Activated naive CD8-positive, alpha-beta T cell treated with anti-CD3 and anti-CD28 coated beads, Interleukin-2, amount 50 U/mL, for 16 hours (primary cell): ENCODE data around the gene COX7A1.
"Not testable (repeated sequence)": the region's sequence is repeated elsewhere in the genome, so short reads cannot be mapped to it uniquely, and the experiment has no call there.

Experiments used
- DNase-seq: peaks from one replicate; pipeline ENCODE4 v3.0.0-alpha.2; 2020; ENCODE audit warnings: low read depth, low spot score

The COX7A1 gene

DNA sequence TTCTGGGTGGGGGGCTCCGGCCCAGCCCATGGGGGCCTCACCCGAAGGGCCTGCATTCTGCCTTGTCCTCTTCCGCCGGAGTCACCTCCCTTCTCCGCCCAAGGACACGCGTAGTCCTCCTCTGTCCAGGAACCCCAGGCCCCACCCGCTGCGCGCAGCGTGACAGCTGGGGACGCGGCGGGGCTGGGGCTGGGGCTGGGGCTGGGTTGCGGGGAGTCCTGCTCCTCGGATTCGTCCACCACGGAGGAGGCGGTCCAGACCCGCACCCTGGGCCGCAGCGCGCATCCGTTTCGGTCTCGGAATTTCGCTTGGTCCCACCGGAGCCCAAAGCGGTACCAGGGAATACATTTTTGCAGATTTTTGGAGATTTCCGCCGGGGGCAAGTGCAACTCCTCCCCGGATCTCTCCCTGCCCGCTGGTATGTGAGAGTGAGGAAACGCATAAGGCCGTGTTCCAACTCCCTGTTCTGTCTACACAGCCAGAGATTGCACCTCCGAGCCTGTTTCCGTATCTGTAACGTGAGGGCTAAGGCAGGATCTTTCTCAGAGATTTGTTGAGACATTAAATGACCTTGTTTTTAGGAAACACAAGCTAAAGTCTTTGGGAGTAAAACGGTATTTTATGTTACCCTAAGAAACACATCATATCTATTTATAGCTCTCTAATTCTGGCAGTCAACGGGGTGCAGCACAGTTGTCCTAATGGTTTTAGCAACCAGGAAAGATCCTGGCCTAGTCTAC is at the start of gene COX7A1:
Gene COX7A1 (minus strand): TSS at position 96 of the 740 bp plus-strand sequence. CDS start 40 bp downstream, at position 56.
- no peak for DNase-seq

DNA sequence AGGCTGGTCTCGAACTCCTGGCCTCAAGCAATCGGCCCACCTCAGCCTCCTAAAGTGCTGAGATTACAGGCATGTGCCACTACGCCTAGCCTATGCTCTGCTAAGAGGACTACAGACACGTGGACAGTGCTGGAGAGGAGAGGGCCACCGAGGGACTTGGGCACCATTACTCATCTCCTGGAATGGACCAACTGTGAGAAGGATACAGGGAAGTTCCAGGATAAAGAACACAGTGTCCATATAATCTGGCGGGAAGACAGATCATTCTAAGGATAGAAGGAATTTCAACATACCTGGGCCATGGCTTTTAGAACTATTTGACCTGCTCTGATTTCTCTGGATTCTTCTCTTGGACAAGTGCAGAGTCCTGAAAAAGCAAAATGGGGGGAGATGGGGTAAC is 49.4 kb upstream of the COX7A1 start:
- no peak for DNase-seq

DNA sequence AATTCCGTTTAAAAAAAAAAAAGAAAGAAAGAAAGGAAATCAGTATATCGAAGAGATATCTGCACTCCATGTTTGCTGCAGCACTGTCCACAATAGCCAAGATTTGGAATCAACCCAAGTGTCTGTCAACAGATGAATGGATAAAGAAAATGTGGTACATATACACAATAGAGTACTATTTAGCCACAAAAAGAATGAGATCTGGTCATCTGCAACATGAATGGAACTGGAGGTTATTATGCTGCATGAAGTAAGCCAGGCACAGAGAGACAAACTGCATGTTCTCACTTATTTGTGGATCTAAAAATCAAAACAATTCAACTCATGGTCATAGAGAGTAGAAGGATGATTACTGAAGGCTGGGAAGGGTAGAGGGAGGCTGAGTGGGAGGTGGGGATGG is 45.9 kb upstream of the COX7A1 start:
- no peak for DNase-seq

DNA sequence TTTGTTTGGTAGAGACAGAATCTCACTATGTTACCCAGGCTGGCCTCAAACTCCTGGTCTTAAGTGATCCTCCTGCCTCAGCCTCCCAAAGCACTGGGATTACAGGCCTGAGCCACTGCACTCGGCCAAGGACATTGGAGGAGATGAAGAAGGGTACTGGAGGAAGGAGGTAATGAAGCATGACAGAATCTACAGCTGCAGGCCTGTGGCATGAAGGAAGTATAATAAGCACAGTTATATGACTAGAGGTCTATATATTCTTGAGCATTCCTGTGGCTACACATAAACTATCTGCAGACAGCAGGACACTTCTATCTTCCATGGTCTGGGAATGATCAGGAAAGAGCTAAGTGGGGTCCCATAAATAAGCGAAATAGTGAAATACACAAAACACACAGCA is 44.0 kb upstream of the COX7A1 start:
- no peak for DNase-seq

DNA sequence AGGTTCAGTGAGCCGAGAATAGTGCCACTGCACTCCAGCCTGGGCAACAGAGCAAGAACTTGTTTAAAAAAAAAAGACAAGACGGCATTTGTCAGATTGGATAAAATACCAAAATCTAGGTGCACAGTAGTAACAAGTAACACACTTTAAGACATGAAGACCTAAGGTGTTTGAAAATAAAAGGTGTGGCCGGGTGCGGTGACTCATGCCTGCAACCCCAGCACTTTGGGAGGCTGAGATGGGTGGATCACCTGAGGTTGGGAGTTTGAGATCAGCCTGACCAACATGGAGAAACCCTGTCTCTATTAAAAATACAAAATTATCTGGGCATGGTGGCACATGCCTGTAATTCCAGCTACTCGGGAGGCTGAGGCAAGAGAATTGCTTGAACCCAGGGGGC is 34.5 kb upstream of the COX7A1 start:
- DNase-seq, result not testable (repeated sequence)

DNA sequence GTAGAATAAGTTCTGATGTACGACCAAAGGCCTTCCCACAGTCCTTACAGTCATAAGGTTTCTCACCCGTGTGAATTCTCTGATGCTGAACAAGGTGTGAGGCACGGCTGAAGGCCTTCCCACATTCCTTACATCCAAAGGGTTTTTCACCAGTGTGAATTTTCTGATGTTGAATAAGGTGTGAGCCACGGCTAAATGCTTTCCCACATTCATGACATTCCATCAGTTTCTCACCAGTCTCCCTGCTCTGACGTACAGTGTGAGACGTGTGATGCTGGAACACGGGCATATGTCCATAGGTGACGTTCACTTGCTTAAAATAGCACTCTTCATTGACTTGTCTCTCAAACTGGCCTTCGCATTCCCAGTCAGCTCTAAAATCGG is 31.0 kb upstream of the COX7A1 start:
- no peak for DNase-seq

DNA sequence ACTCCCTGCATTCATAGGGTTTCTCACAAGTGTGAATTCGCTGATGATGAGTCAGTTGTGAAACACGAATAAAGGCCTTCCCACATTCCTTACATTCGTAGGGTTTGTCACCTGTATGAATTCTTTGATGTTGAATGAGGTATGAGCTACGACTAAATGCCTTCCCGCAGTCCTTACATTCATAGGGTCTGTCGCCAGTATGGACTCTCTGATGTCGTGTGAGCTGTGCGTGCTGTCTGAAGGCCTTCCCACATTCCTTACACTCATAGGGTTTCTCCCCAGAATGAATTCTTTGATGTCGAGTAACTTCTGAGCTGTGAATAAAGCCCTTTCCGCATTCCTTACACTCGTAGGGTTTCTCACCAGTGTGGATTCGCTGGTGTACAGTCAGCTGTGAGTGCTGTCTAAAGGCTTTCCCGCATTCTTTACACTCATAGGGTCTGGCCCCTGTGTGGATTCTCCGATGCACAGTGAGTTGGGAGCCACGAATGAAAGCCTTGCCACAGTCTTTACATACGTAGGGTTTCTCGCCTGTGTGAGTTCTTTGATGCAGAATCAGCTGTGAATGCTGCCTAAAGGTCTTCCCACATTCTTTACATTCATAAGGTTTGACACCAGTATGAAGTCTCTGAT is 30.5 kb upstream of the COX7A1 start:
- no peak for DNase-seq

DNA sequence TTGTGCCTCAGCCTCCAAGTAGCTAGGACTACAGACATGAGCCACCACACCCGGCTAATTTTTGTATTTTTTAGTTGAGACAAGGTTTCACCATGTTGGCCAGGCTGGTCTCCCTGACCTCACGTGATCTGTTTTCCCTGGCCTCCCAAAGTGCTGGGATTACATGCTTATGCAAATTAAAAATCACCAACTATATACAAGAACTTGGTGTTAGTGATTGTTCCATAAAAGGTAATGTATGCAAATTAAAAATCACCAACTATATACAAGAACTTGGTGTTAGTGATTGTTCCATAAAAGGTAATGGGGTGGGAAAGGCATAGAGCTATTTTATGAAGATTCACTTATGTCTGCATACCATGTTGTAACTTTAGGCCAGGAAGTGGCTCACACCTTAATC is 26.8 kb upstream of the COX7A1 start:
- DNase-seq, result not testable (repeated sequence)

DNA sequence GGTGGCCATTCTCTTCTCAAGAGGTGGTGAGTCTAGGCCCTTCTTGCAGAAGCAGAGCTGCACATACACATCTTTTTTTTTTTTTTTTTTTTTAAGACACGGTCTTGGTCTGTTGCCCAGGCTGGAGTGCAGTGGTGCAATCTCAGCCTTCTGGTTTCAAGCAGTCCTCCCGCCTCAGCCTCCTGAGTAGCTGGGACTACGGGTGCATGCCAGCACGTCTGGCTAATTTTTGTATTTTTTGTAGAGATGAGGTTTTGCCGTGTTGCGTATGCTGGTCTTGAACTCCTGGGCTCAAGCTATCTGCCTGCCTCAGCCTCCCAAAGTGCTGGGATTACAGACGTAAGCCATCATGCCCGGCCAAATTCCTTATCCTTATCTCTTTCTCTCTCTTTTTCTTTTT is 21.6 kb upstream of the COX7A1 start:
- DNase-seq, result not testable (repeated sequence)

DNA sequence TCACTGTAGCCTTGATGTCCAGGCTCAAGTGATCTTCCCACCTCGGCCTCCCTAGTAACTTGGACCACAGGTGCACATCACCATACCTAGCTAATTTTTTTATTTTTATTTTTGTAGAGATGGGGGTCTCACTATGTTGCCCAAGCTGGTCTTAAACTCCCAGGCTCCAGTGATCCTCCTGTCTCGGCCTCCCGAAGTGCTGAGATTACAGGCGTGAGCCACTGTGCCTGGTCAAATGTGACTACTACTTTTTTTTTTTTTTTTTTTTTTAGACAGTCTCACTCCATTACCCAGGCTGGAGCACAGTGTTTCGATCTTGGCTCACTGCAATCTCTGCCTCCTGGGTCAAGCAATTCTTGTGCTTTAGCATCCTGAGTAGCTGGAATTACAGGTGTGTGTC is 20.6 kb upstream of the COX7A1 start:
- no peak for DNase-seq

DNA sequence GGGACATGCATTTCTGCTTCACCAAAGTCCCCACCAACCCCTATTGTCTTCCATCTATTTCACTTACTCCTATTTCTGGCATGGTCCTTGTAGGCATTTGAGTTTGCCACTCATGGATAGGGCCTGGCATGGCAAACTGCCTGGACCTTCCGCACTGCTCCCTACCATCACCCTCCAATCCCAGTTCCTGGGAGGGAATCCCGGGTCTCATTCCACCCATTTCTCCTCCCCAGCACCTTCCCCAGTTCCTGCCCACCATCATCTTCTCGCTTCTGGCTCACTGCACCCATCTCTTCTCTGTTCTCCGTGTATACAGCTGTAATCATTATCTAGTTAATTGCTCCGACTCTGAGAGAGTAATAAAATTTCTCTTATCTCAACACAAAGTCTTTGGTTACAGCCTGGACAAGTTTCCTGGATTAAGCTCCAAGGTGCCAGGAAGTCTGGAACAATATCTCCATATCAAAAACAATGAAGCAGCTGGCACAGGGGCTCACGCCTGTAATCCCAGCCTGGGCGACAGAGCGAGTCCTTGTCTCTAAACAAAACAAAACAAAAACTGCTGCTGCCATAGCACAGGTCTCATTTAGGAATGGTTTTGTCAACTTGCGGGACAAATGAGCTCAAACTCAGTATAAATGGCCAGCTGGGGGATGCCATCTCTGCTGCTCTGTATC is 17.0 kb upstream of the COX7A1 start:
- no peak for DNase-seq

DNA sequence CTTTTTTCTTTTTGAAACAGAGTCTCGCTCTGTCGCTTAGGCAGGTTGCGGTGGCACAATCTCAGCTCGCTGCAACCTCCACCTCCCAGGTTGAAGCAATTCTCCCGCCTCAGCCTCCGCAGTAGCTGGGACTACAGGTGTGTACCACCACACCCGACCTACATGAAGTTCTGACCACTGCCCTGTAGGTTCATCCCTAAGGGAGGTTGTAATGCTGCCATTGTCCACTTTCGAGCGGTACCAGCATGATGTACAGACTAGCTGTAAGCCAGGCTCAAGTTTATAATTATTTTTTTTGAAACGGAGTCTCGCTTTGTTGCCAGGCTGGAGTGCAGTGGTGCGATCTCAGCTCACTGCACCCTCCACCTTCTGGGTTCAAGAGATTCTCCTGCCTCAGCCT is 11.6 kb upstream of the COX7A1 start:
- no peak for DNase-seq

DNA sequence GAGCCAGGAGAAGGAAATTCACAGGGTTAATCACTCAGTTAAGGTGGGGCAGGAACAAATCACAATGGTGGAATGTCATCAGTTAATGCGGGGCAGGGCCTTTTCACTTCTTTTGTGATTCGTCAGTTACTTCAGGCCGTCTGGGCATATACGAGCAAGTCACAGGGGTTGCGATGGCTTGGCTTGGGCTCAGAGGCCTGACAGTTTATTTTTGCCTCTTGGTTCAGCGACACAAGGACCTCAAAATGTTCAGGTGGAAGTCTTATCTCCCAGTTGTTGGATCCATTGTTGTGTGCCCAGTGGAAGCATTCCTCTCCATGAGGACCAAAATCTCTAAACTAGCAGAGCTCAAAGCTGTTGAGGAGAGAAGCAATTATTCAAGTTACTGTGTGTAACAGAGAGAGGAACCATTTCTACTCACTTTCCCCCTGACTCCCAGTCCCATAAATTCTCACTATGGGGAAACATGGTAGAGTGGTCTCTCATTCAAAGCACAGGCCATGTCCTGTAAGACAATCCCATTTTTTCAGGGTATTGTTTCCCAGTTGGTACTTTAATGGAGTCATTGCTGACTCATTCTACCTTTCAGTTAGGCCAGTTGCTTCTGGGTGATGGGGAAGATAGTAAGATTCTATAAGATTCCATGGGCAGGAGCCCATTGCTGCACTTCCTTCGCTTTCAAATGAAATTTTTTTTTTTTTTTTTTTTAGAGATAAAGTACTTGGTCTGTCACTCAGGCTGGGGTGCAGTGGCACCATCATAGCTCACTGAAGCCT is 8.8 kb upstream of the COX7A1 start:
- no peak for DNase-seq

DNA sequence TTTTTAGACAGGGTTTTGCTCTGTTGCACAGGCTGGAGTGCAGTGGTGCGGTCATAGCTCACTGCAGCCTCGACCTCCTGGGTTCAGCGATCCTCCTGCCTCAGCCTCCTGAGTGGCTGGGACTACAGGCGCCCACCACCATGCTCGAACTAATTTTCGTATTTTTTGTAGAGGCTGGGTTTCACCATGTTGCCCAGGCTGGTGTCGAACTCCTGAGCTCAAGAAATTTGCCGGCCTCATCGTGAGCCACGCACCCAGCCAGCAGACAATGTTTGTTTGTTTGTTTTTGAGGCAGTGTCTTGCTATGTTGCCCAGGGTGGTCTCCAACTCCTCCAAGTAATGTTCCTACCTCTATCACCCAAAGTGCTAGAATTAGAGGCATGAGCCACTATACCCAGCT is 879 bp upstream of the COX7A1 start:
- DNase-seq, result no peak

DNA sequence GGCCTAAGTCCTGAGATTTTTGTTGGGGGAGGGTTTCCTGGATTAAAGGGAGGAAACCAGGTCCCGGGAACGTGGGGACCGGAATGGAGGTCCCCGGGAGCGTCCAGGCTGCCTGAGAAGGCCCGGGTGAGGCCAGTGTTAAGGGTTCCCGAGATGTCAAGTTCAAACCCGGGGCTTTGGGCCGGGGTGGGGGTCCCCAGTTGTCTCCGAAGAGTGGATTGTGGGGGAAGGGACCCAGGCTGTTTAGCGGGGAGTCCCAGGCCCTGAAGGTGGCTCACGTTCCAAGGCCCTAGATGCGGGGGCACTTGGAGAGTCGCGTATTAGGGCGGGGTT is 262 bp downstream of the COX7A1 start:
- DNase-seq, result no peak

DNA sequence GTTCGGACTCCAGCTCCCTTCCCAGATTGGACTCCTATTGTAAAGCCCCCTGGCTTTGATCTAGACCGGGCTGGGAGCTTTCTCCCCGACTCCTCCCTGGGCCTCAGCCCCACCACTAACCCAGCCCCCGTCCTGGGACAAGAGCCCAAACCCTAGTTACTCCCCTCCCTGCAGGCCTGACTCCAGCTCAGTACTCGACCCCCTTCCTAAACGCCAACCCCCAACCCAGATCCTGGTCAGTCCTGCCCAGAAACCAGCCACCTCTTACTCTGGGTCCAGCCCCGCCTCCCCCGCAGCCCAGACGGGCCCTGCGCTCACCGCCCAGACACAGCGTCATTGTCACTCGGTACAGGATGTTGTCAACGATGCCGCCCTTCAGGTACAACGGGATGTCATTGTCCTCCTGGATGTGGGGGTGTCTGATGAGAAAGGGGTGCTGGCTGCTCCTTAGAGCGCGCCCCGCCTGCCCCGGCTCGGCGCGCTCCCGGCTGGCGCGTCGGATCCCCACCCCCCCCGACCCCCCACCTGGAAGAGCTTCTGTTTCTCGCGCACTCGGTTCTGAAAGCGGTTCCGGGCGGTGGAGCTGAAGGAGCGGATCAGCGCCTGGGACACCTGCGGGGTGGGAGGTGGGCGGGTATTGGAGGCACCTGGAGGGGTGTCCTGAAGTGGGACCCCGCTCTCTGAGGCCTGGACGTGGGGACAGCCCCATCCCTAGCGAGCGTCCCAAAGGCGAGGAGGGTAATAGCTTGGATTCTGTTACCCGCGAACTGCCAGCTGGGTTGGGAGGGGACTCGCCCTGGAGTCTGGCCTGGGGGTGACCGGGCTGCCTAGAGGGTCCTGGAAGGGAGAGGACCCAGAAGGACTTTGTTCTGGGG is 866 bp downstream of the COX7A1 start:
- DNase-seq, result no peak

DNA sequence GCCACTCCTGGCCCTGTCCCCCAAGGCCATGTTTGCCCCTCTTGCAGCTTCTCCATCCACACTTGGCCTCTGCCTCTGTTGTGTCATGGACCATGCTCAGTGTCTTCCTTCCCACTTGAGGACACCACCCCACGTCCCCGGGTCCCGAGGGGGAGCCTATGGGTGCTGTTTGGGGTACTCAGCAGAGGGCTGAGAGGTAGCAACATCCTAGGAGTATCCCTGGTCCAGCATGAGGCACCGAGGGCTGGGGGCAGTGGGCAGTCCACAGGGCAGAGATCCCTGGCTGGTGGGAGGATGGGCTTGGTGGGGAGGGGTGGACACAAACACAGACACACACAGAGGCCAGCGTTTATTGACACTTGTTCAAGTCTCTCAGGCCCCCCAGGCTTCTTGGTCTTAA is 1.7 kb downstream of the COX7A1 start:
- DNase-seq, result no peak

DNA sequence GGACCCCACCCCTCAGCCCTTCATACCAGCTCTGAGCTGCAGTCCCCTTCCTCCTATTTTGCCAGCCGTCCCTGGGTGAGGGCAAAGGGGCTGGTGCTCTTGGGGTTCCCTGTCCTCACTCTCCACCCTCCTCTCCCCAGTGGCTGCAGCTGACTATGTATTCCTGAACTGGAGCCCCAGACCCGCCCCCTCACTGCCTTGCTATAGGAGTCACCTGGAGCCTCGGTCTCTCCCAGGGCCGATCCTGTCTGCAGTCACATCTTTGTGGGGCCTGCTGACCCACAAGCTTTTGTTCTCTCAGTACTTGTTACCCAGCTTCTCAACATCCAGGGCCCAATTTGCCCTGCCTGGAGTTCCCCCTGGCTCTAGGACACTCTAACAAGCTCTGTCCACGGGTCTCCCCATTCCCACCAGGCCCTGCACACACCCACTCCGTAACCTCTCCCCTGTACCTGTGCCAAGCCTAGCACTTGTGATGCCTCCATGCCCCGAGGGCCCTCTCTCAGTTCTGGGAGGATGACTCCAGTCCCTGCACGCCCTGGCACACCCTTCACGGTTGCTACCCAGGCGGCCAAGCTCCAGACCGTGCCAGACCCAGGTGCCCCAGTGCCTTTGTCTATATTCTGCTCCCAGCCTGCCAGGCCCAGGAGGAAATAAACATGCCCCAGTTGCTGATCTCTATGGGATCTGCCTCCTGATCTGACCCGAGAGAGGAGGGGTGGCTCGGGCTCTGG is 2.4 kb downstream of the COX7A1 start:
- DNase-seq, result no peak

DNA sequence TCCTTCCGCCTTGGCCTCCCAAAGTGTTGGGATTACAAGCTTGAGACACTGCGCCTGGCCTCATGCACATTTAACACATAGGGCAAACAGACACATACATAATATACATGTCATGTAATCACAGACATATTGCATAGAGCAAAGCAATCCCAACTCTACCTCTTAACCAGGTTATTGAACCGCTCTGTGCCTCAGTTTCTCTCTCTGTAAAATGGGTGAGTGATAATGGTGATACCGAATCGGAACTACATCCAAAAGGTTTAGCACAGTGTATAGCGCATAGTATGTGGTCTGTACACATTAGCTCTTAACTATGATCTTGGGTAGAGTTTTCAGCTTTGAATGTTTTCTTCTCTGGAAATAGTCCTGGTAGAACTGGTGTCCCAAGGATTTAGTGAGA is 7.6 kb downstream of the COX7A1 start:
- no peak for DNase-seq

DNA sequence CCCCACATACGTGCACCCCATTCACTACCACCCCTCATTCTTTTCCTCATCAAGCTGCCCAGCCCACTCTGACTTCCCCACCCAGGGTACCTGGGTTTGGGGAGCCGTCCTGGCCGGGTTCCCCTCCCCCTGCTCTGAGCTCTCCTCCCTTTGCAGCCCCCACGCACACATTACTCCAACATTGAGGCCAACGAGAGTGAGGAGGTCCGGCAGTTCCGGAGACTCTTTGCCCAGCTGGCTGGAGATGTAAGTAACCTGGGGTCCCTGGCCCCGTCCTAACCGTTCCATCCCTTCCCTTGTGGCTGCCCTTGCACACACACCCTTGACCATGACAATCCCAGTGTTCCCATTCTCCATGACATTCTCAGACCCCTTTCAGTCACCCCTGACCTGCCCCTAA is 9.8 kb downstream of the COX7A1 start:
- DNase-seq, result no peak

DNA sequence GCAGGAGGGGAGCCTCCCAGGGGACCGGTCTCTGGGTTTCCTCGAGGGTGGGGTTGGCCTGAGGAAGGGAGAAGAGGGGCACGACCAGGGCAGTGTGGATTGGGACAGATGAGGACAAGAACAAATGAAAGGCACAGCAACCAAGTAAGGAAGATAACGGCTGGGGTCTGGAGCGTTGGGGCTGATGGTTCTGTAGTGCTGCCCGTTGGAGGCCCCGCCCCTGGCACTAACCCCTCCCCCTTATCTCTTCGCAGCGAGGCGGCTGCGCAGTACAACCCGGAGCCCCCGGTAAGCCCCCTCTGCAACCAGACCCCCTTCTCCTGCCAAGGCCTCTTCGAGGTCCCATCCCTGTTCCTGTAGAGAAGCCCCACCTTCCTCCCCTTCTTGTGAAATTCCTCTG is 10.2 kb downstream of the COX7A1 start:
- no peak for DNase-seq
